ENCODE measurements around the gene NEK4.

NEK4 gene

DNA sequence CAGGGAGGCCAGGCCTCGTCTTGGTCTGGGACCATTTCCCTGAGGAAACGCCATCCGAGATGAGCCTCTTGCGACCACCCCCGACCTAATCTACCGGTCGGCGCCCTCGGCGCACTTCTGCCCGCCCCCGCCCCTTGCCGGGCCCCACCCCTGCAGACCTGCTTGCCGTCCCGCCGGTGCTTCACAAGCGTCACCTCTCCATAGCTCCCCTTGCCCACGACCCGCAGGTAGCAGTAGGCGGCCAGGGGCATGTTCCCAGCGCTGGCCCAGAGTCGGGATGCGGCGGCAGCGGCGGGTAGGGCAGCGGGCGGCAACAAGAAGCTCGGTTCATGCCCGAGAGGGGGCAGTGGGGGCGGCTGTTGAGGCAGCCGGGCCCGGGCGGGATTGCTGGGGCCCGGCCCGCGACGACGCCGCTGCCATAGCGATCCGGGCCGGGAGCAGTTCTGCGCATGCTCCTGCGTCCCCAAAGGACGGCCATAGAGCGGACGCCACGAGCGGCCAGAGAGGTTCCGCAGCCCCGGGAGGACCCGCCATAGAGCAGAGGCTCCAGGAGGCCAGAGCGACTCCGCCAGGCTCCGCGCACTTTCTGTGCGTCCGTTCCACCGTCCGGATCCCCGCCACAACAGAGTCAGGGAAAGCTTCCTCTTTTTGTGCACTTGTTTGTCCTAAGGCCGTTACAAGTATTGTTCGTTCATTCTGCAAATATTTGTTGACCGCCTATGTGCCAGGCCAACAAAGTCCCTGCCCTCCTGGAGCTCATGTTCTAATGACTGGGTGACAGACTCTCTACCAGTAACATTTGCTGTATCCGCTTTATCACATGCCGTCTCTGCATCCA is at the start of gene NEK4:
Gene NEK4 (minus strand): TSS at position 445 of the 838 bp plus-strand sequence. CDS start 194 bp downstream, at position 251.
- peak; percentile 44 to 70 (median 59) for DNase-seq

DNA sequence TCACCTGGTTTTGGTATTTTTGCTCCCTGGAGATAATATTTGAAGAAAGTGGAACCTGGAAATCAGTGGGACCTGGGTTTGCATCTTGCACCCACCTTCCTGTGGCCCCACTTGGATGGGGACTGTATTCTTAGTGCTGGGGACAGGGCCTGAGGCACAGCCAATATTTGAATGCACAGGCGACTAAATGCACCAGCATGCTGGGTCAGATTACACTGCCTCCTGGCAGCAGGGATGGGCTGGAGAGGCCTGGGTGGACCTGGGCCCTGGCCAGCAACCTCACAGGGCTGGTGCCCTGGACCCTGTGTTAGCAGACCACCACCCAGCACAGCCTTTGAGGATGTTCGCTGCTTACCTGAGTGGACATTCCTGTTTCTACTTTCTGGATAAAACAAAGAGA is 49.2 kb upstream of the NEK4 start:
- no peak for DNase-seq

DNA sequence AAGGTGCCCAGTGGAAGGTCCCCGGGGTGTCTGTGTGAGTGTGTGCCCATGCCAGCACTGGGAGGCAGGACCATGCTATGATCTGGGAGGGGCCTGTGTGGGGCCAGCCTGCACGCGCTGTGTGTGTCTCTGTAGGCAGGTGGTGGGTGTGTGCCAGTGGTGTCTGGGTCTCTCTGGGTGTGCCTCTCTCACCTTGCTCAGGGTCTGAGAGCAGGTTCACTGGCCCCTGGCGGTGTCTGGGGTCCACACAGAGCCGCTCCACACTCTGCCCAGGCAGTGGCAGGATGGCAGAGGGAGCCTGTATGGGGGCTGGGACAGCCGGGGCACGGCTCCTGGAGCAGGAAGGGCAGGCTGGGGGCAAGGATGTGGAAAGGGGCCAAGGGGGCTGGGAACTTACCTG is 47.1 kb upstream of the NEK4 start:
- DNase-seq, result no peak

DNA sequence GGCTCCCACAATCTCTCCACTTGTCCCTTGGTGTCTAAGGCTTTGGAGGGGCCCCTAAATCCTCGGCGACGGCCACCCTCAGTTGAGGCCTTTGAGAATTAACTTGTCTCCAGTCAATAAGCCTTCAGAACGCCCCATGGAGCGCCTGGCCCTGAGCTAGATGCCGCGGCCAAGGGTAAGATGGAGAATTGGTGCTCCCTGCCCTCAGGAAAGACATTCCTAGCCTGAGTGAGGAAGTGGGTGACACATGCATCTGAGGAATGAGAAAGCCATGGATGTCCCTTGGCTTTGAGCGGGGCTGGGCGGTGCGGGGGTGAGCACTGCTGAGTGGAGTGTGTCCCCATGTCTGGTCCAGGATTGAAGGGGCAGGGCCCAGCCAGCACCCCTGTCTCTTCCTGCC is 46.5 kb upstream of the NEK4 start:
- DNase-seq, result no peak

DNA sequence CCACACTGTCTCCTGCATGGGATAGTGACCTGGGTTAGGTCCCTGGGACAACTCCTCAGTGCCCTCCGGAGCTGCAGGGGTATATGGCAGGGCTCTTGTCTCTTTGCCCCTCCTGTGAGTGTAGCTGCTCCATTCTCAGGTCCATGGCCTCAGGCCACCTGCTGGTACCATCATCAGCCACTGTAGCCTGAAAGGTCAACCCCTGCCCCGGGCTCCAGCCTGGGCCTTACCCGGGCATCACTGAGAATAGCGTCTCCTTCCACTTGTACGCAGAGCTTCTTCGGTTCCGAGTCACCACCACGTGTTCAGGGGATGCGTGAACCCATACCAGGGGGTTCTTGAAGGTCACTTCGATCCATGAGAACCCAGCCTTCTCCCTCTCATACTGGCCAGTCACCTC is 45.9 kb upstream of the NEK4 start:
- DNase-seq, result no peak

DNA sequence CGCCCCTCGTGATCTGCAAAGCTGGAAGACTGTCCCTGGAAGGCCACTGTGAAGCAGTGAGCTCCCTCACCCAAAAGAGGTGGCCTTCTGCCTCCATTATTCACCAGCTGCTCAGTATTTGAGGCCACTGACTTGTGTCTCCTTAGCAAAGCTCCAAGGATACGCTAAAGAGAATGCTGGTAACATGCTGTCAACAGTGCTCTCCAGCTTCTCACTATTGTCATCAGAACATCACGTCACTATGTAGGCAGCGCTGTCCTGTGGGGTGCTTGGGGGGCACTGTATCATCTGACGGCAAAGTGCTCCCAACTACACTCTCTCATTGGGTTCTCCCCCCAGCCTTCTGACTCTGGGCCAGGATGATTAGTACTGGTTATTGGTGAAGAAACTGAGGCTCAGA is 45.5 kb upstream of the NEK4 start:
- no peak for DNase-seq

DNA sequence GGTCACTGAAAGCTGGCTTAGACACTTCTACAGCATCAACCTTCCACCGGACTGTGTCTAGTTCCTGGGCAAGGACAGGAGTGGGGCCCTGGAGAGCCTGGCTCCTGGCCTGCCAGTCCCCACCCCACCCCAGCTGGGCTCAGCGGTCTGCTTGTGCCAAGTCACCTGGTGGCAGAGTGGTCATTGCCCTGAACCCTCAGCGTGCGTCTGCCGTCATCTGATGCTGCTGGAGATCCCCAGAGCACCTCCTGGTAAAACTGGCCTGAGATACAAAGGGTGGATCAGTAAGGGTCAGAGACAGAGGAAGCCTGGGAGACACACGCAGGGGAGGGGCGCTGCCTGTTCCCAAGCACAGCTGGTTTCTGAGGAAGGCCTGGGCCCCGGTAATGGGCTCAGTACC is 43.1 kb upstream of the NEK4 start:
- no peak for DNase-seq

DNA sequence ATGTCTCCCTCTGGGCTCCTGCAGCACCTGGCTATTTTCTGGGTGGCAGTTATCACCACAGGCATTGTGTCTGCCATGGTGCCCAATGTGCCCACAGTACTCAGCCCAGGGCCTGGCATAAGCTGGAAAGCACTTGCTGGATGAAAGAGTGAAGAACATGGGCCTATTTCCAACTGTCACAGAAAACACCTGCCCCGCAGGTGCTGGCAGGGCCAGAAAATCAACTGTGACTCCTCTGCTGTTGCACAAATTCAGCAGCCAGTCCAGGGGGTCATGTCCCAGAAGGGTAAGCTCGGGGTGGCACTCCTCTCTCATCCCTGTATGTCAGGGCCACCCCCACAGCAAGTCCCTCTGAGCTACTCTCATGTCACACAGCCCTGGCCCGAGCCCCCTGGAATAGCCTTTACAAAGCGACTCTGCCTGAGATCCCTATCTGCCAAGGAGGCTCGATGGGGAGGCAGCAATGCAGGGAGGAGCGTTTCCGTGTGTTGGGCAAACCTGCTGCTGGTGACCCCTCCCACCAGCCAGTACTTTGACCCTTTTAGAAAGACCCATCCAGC is 40.8 kb upstream of the NEK4 start:
- DNase-seq, result no peak

DNA sequence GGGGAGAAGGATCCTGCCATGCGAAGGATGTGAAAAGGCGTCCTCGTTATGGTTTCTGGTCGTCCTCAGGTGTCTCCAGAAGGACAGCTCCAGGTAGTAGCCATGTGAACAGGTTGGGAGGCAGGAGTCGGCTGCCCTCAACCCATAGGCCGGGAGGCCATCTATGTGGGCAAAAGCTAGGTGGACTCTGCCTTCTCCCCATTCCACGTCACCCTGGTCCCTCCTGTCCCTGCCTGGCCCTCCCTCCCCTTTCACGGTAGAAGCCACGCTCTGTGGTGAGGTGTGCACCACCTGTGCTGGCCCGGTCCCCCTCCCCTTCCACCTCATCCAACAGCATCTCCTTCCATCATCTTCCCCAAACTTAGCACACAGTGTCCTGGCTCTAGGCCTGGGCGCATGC is 40.2 kb upstream of the NEK4 start:
- DNase-seq, result no peak

DNA sequence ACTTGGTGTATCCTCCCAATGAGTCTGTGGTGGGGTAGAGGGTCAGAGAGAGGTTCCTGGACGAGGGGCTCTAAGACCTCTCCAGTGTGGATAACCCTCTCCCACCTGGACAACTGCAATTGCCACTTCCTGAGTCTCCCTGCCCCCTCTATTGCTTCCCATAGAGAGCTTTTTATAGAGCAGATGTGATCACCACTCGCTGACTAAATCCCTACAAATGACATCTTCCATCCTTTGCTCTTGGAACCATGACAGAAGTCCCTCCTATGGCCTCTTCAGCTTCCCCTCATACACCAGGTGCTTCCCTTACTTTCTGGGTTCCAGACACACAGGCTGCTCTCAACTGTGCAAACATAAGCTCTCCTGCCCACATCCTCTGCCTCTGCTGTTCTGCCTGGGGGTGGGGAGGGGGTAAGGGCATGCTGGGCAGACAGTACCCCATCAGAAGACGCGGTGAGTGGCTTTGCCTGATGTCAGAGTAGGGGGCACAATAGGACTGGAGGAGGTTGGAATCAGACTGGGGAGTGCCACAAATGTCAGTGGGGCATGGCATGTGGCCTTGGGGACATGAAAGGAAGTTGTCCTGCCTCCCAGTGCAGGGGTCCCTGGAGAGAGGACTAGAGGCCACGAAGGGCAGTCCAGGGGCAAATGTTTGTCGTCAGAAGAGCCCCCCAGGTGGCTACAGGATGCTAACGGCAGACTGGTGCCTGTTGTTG is 39.1 kb upstream of the NEK4 start:
- DNase-seq, result no peak

DNA sequence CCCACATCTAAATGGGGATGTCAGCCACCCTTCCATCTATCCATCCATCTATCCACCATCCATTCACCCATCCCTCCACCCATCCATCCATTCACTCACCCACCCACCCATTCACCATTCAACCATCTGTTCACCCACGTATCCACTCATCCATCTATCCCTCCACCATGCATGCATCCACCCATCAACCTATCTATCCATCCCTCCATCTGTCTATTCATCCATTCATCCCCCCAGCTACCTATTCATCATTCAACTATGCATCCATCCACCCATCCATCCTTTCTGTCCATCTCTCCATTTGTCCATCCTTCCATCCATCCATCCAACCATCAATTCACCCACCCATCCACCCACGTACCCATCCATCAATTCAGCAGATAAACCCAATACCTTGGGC is 38.4 kb upstream of the NEK4 start:
- DNase-seq, result no peak

DNA sequence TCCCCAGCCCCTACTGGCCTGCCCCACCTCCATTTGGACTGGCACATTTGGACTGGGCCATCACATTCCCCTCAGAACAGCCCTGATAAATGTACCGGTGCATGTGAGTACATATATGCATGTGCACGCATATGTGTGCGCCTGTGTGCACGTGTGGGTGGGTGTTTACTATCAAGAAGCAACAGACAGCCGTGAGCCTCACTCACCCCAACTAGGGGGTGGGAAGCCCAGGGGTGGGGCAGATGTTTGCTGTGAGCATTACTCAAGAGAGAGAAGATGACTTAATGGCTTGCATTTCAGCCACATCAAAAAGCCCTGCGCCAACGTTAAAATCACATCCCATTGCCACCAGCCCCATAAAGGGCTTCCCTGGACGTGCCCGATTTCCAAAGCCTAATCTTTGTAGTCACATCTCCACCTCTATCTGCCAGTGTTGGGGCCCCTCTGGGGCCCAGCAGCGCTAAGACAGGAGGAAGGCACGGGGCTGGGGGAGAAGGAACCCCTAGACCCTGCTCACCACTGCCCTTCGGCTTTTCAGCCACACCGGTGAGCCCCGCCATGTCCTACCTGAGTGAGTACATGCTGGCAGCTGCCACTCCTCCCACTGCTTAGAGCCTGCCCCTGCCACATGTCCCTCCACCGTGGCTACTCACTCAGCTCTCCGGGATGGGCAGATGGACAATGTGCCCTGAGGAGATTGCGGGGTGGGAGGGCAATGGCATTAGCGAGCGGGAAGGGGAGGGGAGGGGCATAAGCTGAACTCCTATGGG is 34.7 kb upstream of the NEK4 start:
- DNase-seq, result no peak

DNA sequence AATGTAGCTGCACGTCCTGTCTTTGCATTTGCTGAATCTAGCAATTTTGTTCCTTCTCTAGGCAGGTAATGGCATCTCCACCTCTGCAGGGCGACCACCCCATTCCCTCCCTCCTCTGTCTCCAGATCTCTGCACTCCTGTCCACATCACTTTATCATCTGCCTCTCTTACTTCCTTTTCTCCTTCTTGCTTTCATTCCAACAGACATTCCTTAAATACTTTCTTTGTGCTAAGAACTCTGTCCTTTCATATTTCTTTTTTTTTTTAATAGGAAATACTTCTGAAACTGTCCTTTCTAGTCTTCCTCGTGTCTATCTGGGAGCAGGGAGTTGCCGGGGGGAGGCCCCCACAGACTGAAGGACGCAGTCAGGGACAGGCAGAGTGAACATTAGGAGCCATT is 31.1 kb upstream of the NEK4 start:
- no peak for DNase-seq

DNA sequence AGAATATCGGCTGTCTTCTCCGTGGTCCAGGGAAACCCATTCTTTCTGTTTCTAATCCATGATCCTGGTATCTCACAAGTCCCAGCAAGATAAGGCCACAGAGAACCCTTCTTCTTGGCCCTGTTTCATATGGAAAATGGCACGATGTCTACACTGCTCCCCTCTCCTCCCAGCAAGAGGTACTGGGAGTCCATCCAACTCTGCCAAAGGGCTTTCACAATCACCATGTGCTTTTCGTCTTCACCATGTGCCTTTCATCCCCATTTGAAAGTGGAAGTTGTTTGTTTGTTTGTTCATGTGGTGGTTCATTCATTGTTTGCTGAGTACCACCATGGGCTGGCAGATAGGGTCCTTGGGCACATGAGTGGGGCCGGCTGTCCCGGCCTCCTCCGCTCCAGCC is 29.3 kb upstream of the NEK4 start:
- DNase-seq, result no peak

DNA sequence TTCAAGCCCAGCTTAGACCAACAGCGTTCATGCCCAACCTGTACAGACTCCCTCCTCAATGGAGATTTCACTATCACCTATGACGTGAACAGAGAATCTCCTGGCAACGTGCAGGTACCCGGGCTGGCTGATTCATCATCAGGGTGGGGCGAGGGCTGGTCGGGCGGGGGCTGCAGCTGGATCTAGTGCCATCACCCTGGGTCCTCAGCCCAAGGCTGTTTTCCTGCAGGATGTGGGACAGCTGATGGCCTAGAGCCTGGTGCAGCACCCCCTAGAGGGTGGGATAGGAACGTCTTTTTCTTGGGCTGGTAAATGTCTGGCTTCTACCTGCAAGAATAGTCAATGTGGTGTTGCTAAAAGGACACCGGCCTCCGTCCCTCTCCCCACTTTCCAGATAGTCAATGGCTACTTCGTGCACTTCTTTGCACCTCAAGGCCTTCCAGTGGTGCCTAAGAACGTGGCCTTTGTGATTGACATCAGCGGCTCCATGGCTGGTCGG is 28.3 kb upstream of the NEK4 start:
- no peak for DNase-seq

DNA sequence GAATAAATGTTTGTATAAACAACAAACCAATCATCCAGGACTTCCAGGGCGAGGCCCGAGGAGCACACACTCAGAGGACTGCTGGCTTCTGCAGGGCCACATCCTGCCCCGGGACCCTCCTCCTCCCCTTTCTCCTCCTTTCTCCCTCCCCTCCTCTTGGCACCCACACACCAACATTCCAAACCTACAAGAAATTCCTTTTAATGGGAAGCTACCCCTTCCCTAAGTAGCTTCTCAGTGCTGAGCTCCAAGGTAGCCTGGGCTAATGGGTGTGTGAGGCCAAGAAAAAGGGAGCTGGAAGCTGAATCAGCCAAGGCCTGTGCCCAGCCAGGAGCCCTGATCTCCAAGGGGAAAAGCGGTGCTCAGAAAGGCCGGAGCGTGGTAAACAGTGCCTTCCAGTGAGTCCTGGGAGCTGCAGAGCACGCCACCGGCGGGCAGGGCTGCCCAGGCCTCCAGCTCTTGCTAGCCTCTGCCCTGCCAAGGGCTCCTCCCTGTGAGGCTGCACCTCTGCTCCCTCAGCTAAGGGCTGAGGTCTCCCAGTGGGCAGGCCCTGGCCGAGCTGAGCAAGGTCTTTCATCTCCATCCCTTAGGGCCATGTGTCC is 27.7 kb upstream of the NEK4 start:
- DNase-seq, result no peak

DNA sequence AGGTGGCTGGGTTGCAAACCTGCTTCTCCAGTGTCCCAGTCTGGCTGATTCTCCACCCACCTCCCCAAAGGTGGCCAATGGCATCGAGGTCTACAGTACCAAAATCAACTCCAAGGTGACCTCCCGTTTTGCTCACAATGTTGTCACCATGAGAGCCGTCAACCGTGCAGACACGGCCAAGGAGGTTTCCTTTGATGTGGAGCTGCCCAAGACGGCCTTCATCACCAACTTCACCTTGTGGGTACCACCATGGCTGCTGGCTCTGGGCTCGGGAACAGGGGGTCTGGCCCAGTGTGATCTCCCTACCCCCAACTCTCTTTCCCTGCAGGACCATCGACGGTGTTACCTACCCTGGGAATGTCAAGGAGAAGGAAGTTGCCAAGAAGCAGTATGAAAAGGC is 25.7 kb upstream of the NEK4 start:
- no peak for DNase-seq

DNA sequence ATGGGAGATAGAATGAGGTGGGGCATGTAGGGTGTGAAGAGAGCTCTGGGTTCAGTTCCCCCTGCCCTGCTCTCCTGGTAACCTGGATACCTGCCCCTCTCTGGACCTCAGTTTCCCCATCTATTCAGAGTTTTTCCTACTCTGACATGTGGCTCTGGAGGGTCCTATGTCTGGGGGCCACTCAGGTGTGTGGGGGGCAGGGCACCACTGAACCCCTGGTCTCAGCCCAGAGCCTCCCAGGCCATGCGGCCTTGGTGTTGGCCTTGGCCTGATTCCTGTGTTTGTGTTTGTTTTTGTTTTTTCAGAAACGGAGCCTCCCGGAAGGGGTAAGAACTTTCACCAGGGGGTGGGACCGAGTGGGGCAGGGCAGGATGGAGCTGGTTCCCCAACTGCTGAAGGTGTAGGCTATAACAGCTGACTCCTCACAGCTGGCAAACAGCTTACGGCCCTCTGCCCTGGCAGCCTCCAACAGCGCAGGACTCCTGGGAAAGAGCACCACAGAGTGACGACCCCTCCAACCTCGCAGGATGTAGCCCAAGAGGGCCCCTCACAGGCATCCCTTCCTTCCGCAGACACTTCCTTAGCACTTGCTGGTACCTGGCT is 24.7 kb upstream of the NEK4 start:
- DNase-seq, result no peak

DNA sequence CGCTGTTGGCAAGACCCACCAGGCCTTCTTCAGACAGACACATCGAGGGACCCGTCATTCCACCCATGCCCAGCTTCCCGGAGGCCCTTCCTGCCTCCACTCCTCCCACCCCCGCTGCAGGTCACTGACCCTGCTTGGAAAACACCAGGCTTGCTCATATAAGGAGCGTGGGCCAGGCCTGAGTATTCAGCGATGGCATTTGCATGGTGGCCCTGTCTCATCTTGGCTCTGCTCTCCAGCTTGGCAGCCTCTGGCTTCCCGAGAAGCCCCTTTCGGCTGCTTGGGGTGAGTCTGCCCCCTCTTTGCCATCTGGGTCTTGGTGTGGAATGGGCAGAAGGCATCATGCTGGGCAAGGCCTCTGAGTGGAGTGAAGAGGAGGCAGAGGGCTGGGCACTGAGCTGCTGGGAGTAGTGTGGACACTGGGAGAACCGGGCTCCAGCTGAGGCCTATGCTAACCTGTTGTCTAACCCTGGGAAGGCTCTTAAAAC is 23.9 kb upstream of the NEK4 start, which contains the start of gene ITIH3:
Gene ITIH3 (plus strand): TSS at position 185 of the 488 bp plus-strand sequence. CDS start 8 bp downstream, at position 193.
- DNase-seq, result no peak

DNA sequence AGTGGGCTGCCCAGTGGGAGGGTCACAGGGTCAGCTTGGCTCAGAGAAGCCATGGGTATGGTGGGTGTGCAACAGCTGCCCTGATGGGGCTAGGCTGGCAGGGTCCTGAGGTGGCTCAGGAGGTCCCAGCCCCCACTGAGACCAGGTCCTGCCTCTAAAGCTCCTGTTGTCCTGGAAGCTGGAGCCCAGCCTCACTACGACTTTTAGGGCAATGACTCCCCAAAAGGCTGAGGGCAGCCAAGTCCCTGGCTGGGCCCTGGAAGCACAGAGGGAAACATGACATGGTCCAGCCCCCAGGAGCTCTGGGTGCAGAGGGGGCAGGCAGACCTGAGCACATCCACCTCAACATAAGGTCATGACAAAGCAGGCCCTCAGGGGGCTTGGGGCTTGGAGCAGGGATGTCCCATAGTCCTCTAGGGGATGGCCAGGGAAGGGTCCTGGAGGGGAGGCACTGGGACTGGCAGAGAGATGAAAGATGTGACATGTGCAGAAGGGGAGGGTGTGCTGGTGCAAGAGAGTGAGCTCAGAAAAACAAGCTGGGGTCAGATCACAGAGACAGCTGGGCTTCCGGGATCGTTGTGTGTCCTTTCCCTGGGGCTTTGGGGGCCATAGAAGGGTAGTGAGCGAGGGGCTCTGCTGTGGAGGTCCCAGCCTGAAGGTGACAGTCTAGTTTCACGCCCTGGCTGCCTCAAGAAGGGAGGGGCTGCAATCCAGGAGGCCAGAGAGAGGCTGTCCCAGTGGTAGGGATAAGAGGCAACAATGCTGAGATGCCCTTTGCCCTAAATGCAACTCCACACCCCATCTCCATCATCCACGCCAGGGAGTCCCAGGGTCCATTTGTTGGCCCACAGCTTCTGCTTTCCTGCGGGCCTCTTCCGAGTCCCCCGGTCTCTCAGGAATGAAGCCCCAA is 23.2 kb upstream of the NEK4 start:
- no peak for DNase-seq

Data from stimulated activated naive CD4-positive, alpha-beta T cell (primary cell).